HTR-8/SVneo (cell line): ENCODE results near the gene CCDC74B.
"Not testable (repeated sequence)": the region's sequence is repeated elsewhere in the genome, so short reads cannot be mapped to it uniquely, and the experiment has no call there.

Source experiments
- DNase-seq: peaks from one replicate; pipeline ENCODE4 v3.0.0; 2011; ENCODE audit warnings: low spot score, mixed read lengths; ENCODE audit not compliant: insufficient read length
- FAIRE-seq: peaks from 2 replicates; lab custom pipeline; 2011; peaks lifted over from hg19 to GRCh38; lab: Jason Lieb, UNC

CCDC74B gene

GRCh38 chr2:130145006-130145414 is at the start of gene CCDC74B:
CCDC74B (minus strand) TSS chr2:130145112; CDS start chr2:130144996, 116 bp downstream.
- not testable (repeated sequence) for FAIRE-seq, DNase-seq

DNA sequence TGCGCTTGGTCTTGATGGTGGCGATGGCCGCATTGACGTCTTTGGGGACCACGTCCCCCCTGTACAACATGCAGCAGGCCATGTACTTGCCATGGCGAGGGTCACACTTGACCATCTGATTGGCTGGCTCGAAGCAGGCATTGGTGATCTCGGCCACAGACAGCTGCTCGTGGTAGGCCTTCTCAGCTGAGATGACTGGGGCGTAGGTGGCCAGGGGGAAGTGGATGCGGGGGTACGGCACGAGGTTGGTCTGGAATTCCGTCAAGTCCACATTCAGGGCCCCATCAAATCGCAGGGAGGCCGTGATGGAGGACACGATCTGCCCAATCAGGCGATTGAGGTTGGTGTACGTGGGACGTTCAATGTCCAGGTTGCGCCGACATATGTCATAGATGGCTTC is 48.9 kb upstream of the CCDC74B start:
- FAIRE-seq, result peak; percentile 4
- DNase-seq, result not testable (repeated sequence)

DNA sequence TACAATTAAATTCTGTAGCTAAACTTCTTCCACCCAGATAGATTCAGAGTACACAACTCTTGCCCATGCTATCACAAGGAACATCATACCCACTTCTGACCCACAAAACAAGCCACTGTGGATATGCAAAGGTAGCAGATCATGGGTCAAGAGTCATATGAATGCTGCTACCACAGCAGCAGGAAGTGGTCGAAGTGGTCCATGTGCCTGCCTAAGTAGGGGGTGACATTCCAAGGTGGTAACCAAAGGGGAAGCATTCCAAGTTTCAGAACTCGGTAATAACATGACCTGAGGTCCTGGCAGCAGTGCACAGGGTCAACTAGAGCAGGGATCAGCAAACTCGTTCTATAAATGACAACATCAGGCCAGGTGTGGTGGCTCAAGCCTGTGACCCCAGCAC is 47.5 kb upstream of the CCDC74B start:
- peak; percentile 85 for FAIRE-seq
- not testable (repeated sequence) for DNase-seq

- not testable (repeated sequence) for FAIRE-seq
These were observed 46.4 kb upstream of the CCDC74B start for GRCh38 chr2:130191319-130191718.

GRCh38 chr2:130190237-130190636 is 45.3 kb upstream of the CCDC74B start:
- no peak for FAIRE-seq
- no peak for DNase-seq

More at GRCh38 chr2:130191319-130191718, 46.4 kb upstream of the CCDC74B start:
- DNase-seq, result not testable (repeated sequence)

DNA sequence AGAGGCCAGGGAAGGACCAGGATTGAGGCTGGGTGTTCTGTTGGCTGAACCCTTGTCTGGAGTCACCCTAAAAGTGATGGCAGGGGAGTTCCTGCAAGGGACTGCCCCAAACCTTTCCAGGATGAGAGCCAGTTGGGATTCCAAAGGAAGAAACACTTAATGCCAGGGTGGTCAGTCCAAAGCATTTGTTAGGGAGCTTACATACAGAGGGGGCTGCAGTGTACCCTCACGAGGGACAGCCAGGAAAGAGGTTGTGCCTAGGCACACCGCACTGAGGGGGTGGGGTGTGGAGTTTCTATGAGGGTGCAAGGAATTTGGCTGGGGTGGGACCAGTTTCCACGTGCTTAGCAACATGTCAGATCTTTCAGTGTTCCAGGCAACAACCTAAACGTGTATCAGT is 44.0 kb upstream of the CCDC74B start:
- FAIRE-seq, DNase-seq: not testable (repeated sequence)

DNA sequence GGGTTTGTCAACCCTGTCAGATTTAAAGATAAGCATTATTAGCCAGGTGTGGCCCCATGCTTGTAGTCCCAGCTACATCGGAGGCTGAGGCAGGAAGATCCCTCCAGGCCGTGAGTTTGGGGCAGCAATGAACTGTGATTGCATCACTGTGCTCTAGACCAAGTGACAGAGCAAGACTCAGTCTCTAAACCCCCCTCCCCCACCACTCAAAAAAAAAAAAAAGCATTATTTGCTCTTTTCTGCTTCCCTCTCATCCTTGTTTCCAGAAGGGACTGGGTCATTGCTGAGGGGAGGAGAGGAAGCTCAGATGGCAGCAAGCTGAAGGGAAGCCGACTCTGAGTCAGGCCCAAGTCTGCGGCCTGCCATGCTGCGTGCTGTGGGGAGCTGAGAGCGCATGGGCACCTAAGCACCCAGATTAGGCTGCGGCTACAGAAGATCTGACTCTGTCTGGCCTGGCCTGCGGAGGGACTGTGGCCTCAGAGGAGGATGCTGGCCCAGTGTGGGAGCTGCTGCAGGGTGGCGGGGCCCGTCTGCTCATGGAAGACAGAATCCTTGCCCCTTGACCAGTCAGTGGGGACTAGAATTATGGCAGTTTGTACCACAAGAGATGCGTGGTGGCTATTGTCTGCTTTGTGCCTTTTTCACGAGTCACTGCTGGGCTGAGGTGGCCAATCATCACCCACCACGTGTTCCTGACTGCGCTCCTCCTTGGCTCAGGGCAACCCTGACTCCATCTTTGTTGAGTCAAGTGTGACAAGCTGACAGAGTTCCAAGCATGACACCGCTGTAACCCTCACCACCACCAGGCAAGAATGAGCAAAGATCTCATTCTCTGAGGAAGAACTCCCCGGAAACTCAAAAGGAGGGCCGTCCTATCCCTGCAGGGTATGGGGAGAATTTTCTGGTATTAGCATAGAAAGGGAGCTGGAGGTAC is 43.2 kb upstream of the CCDC74B start:
- DNase-seq, result not testable (repeated sequence)
- peak; percentile 76 for FAIRE-seq

GRCh38 chr2:130187268-130187667 is 42.4 kb upstream of the CCDC74B start:
- FAIRE-seq, result peak; percentile 38
- no peak for DNase-seq

DNA sequence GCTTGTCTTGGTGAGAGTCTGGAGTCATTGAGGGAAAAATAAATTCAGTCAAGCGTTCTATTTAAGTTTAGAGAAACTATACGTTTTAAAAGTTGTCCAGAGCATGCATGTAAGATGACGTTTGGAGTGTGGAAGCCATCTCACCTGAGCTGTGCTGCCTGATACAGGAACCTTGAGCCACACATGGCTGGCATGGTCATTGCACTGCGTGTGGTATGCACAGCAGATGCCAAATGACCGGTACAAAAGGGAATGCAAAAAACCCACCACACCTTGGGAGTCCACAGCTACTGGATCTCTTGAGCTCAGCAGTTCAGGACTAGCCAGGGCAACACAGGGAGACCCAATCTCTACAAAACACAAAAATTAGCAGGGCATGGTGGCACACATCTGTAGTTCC is 41.5 kb upstream of the CCDC74B start:
- FAIRE-seq (no peak), DNase-seq (no peak)

GRCh38 chr2:130185896-130186295 is 41.0 kb upstream of the CCDC74B start:
- FAIRE-seq, result no peak
- no peak for DNase-seq

DNA sequence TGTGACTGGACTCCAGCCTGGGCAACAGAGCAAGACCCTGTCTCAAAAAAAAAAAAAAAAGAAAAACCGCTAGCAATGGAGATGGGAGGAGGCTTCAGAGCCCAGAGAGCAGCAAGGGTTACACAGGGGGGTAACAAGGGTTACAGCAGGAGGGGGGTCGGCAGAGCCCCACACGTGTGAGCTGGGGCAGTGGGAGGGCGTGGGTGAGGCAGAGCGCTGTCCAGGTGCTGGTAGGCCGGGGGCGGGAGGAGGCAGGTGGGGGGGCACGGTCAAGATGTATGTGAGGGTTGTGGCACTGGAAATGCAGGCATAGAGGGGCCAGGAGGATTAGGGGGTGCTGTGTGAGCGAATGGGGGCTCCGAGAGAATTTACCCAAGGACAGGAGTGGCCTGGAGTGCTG is 40.5 kb upstream of the CCDC74B start:
- FAIRE-seq, result no peak
- DNase-seq, result no peak

DNA sequence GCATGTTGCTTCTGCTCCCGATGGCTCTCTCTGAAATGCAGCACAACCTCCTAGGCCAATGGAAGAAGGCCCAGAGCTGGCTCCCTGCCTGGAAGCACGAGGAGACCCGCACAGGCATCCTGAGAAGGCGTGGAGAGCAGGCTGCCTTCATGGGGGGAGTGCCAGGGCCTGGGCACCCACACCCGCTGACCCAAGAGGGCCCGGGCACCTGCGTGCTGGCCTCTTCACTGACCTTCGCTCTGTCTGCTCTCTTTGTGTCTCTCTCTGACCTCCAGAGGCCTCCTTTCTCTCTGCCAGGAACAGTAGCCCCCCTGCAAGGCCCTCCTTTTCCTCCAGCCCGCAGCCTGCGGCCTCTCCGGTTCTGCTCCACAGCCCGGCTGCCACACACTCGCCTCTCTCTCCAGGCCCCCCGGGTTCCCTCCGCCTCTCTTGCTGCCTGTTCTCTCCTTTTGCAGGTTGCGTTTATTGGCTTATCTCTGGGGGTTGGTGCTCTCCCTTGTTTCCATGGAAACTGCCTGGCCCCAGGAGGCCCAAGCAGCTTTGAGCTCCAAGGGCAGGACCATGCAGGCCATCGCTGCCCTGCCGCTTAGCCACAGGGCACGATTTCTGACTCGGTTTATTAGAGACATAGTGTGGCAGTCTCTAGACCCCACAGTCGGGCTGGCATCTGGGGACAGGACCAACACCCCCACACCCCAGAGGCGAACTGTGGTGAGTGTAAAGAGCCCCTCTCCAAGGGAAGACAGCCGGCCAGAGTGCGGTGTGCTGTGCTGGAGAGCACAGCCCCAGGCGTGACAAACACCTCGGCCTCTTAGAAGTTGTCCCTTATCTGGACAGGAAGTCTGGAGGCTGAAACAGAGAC is 38.8 kb upstream of the CCDC74B start:
- FAIRE-seq, result no peak
- no peak for DNase-seq

GRCh38 chr2:130182826-130183511 is 38.1 kb upstream of the CCDC74B start:
- not testable (repeated sequence) for DNase-seq, FAIRE-seq

DNA sequence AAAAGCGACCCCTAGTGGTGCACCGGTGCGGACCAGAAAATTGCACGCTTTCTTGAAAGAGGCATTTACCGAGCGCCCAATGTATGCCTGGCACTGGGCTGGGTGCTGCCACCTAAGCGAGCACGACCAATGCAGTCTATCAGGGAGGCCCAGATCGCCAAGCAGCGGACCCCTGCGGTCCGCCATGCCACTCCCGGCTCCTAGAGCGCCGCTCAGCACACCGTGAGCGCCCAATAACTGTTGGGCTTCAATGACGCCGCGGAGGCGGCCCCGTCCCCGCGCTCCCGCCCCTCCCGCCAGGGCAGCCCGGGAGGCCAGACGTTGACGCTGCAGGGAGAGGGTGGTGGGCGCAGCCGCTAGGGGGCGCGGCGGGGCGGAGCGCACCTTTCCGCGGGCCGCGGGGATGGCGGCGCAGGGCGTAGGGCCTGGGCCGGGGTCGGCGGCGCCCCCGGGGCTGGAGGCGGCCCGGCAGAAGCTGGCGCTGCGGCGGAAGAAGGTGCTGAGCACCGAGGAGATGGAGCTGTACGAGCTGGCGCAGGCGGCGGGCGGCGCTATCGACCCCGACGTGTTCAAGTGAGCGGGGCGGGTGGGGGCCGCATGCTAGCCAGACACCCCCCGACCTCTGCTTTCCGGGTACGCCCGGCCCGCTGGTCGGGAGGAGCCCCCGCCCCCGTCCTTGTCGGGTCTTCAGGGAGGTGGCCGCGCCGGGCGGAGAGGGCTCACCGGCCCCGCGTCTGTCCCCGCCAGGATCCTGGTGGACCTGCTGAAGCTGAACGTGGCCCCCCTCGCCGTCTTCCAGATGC is 37.2 kb upstream of the CCDC74B start, which contains the start of gene MZT2B:
MZT2B (plus strand) TSS at position 383 of the 803 bp plus-strand sequence; CDS start at position 404, 21 bp downstream.
- peak; percentile 81 for DNase-seq
- FAIRE-seq, result peak; percentile 83

DNA sequence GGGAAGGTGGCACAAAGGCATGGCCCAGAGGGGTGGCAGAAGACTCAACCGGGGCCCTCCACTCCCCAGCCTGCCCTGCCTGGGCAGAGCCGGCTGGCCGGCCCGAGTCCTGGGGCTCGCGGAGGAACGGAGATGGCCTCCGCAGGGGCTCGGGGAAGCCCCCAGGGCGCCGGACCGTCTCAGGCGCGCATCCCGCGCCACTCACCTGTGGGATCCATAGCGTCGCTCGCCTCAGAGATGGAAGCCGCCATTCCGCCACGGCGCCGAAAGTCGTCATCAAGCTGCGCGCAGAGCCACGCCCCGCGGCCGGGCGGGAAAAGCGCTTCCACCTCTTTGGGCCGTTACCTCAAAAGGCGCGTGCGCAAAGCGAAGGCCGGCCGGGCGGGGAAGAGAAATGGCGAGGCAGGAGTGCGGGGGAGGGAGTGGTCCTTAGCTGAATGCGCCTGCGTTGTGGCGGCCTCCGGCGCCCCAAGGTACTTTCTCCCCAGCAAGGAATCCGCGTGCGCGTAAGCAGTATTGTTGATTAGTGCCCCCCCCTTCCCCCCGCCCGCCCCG is 36.5 kb upstream of the CCDC74B start, which contains the start of gene SMPD4:
SMPD4 (minus strand) TSS at position 278 of the 555 bp plus-strand sequence. CDS start 5,010 bp downstream, outside the sequence.
- DNase-seq, result peak; percentile 81
- FAIRE-seq, result peak; percentile 83

GRCh38 chr2:130180404-130181324 is 35.8 kb upstream of the CCDC74B start:
- DNase-seq, FAIRE-seq: not testable (repeated sequence)

GRCh38 chr2:130174866-130175265 is 30.0 kb upstream of the CCDC74B start:
- not testable (repeated sequence) for DNase-seq, FAIRE-seq
